ENCODE data around the gene CNPY2.

CNPY2 gene

DNA sequence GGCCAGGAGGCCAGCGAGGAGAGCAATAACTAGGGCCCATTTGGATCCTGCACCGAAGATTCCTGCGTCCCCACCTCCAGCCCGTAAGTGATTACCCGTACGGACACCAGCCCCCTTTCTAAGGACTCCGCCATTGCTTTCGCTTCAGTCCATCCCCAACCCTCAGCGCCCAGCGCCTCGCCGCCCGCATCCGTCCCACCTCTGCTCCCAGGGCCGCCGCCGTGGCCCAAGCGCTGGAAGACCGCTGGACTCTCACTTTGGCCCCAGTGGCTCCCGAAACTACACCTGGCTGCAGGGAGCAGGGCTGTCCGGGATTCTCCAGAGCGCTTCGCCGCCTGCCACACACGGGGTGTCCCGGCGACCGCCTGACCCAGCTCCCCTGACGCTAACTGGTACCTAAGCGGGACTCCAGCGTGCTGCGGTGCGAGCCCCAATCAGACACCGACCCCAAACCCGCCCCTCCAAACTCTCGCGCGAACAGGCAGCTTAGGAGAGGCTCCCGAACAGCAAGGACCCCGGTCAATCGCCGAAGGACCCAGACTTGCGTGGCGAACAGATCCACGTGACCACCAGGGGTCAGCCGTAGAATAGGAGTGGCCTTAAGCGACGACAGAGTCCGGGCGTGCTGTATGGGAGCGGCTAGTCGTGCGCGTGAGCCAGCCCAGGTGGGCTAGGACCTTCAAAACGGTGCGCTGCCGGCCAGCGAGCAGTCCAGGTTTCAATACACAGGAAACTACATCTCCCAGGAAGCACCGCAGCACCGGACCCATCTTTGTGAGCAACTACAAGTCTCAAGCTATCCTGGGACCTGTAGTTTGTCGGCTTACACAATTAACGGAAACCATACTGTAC lies at the start of gene CNPY2:
TSS of gene CNPY2 (minus strand) at position 367 of the 852 bp plus-strand sequence. CDS start 771 bp downstream, outside the sequence.
- Histone ChIP-seq H3K4me1 (ENCODE audit: low read length) (peaks cover 11% of the 10 kb centered on the region), H3K79me2 (ENCODE audit: low read length) (peaks cover 18% of the 10 kb centered on the region), H2AFZ (ENCODE audit: low read depth, low read length) (peak within 1 kb of the TSS; percentile 85), H3K9ac (ENCODE audit: low read length) (peak within 1 kb of the TSS; percentile 88), H3K4me3 (ENCODE audit: low read length) (peak within 1 kb of the TSS; percentile 83), H3K36me3 (replicated peaks; ENCODE audit: low read depth, low read length) (peaks cover 13% of the 10 kb centered on the region), H4K20me1 (ENCODE audit: insufficient read depth, low read length) (no peaks in the 10 kb centered on the region), H3K9me3 (ENCODE audit: insufficient read depth, low read length) (no peaks in the 10 kb centered on the region), H3K27me3 (ENCODE audit: low read depth, low read length) (no peaks in the 10 kb centered on the region), H3K27ac (ENCODE audit: low read length) (peak within 1 kb of the TSS; percentile 83), H3K4me2 (ENCODE audit: low read length) (peak within 1 kb of the TSS; percentile 79)
- TF ChIP-seq, protein P1, sequence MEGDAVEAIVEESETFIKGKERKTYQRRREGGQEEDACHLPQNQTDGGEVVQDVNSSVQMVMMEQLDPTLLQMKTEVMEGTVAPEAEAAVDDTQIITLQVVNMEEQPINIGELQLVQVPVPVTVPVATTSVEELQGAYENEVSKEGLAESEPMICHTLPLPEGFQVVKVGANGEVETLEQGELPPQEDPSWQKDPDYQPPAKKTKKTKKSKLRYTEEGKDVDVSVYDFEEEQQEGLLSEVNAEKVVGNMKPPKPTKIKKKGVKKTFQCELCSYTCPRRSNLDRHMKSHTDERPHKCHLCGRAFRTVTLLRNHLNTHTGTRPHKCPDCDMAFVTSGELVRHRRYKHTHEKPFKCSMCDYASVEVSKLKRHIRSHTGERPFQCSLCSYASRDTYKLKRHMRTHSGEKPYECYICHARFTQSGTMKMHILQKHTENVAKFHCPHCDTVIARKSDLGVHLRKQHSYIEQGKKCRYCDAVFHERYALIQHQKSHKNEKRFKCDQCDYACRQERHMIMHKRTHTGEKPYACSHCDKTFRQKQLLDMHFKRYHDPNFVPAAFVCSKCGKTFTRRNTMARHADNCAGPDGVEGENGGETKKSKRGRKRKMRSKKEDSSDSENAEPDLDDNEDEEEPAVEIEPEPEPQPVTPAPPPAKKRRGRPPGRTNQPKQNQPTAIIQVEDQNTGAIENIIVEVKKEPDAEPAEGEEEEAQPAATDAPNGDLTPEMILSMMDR (IDR thresholded peaks at IDR 0.05; ENCODE audit: low read depth, low read length) = peak; percentile 32
- no peak for TF ChIP-seq EZH2phosphoT487 (IDR thresholded peaks at IDR 0.05; ENCODE audit: low read depth)

DNA sequence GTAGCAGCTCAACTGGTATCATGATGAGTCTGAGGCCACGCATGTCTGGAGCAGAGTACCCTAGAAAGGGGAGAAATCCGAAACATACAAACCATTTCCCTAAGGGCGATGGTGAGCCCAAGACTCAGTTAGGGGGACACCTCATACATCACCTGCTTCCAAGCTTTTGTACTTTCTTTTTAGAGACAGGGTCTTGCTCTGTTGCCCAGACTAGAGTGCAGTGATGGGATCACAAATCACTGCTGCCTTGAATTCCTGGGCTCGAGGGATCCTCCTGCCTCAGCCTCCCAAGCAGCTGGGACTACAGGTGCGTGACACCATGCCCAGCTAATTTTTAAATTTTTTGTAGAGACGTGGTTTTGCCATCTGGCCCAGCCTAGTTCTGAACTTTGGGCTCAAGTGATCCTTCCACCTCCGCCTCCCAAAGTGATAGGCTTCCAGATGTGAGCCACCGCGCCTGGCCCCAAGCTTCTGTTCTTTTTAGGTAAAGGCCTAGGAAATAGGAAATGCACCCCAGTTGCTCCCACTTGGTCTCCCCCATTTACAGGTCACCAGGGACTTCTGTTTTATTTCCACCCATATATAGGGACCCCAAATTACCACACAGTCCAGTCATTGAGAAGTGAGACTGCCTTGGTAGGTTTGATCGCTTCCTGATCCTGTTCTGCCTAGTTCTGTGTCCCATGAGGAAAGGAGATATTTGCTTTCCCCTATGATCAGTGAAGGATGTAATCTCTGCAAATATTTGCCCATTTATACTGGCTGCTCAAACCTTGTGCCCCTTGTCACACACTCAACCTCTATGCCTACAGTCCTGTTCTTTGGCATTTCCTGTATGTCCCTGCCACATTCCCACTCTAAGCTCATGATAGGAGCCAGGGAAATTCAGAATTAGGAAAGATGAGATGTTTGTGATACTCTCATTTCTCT lies 46.6 kb upstream of the CNPY2 start, which contains the start of gene APOF:
TSS of gene APOF (minus strand) at position 728 of the 930 bp plus-strand sequence. CDS start at position 616, 112 bp downstream.
- Histone ChIP-seq H3K9me3 (ENCODE audit: insufficient read depth, low read length) (no peaks in the 10 kb centered on the region), H3K27ac (ENCODE audit: low read length) (no peak within 1 kb of the TSS), H3K4me3 (ENCODE audit: low read length) (no peak within 1 kb of the TSS), H4K20me1 (ENCODE audit: insufficient read depth, low read length) (no peaks in the 10 kb centered on the region), H3K4me2 (ENCODE audit: low read length) (no peak within 1 kb of the TSS), H3K79me2 (ENCODE audit: low read length) (0 out of 2 replicates have a peak, but pooled peaks cover 7% of the 10 kb centered on the region), H3K27me3 (ENCODE audit: low read depth, low read length) (no peaks in the 10 kb centered on the region), H3K36me3 (replicated peaks; ENCODE audit: low read depth, low read length) (no peaks in the 10 kb centered on the region), H3K9ac (ENCODE audit: low read length) (no peak within 1 kb of the TSS), H3K4me1 (ENCODE audit: low read length) (peaks cover 17% of the 10 kb centered on the region), H2AFZ (ENCODE audit: low read depth, low read length) (no peak within 1 kb of the TSS)
- no peak for TF ChIP-seq EZH2phosphoT487 (IDR thresholded peaks at IDR 0.05; ENCODE audit: low read depth)
- TF ChIP-seq, protein P1 (IDR thresholded peaks at IDR 0.05; ENCODE audit: low read depth, low read length) = no peak

DNA sequence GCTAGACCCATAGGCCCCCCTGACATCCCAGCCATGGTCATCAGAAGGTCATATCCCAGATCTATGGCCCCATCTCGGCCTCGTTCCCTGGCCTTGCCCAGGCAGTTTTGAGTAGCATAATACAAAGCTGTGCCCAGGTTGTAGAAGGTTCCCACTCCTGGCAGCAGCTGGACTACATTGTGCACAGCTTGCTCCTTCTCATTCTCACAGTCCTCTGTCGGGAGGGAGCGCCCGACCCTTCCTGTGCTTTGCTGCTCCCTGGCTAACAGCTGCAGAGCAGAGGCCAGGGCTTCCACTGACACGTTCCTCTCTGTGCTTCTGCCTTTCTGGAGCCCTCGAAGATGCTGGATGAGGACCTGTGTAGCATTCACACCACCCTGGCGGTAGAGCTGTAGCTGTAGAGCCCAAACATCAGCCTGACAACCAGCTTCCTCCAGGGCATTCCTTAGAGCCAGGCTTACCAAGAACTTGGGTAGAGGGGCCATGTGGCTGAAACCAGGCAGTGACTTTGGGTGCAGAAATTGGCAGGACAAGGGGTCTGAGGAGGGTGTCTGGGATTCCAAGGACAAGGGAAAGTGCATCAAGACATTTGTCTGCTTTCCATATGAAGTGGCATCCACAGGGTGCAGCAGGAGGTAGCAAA lies 45.8 kb upstream of the CNPY2 start:
- H3K27ac ChIP-seq (ENCODE audit: low read length) = no peak overlapping the region
- H3K4me3 ChIP-seq (ENCODE audit: low read length) = peak overlapping the region; percentile 84; the same call in 1 of the 2 replicates
- H4K20me1 ChIP-seq (ENCODE audit: insufficient read depth, low read length) = no peaks in the 10 kb centered on the region
- peaks cover 17% of the 10 kb centered on the region for H3K4me1 ChIP-seq (ENCODE audit: low read length)
- peak overlapping the region; percentile 69 for H3K4me2 ChIP-seq (ENCODE audit: low read length)
- no peak overlapping the region for H2AFZ ChIP-seq (ENCODE audit: low read depth, low read length)
- TF ChIP-seq EZH2phosphoT487 (IDR thresholded peaks at IDR 0.05; ENCODE audit: low read depth) = no peak
- TF ChIP-seq, protein P1 (IDR thresholded peaks at IDR 0.05; ENCODE audit: low read depth, low read length) = no peak
- no peaks in the 10 kb centered on the region for H3K36me3 ChIP-seq (replicated peaks; ENCODE audit: low read depth, low read length)
- H3K79me2 ChIP-seq (ENCODE audit: low read length) = 0 out of 2 replicates have a peak, but pooled peaks cover 7% of the 10 kb centered on the region
- no peaks in the 10 kb centered on the region for H3K9me3 ChIP-seq (ENCODE audit: insufficient read depth, low read length)
- H3K27me3 ChIP-seq (ENCODE audit: low read depth, low read length) = no peaks in the 10 kb centered on the region
- H3K9ac ChIP-seq (ENCODE audit: low read length) = no peak overlapping the region
